ENCODE data around the gene FGGY.
"Not testable (repeated sequence)": the region's sequence is repeated elsewhere in the genome, so short reads cannot be mapped to it uniquely, and the experiment has no call there.

The FGGY gene

DNA sequence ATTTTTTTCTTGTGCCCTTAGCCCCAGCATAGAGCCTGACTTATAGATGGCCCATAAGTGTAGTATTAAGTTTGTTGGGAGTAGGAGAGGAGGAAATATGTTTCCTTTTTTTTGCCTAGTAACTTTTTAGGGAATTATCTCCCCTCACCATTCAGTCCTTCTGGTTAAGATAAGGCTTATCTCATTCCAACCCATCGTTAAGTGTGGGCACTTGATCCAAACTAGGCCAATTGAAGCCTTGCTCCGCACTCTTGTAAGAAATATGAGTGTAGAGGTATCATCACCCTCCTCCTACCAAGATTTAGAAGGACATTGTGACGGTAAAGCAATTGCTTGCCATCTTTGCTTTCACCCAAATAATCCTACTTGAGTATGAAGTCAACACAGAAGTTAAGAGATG is 8.8 kb upstream of the FGGY start:
- no peak for DNase-seq (ENCODE audit: low spot score)

DNA sequence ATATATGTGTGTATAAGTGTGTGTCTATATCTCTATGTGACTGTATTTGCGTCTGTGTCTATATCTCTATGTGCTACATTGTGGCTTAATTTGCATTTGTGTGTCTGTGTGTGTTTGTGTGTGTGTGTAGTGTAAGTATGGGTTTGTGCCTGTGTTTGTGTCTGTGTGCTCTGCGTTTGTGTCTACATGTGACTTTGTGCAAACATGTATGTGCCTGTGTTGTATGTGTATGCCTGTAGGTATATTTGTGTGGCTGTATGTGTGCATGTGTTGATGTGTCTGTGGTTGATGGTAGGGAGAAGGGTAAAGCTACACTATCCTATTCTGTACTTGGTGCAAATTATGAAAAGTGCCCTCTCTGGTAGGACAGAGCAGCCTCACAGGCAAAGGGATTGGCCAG is 7.3 kb upstream of the FGGY start:
- no peak for DNase-seq (ENCODE audit: low spot score)

DNA sequence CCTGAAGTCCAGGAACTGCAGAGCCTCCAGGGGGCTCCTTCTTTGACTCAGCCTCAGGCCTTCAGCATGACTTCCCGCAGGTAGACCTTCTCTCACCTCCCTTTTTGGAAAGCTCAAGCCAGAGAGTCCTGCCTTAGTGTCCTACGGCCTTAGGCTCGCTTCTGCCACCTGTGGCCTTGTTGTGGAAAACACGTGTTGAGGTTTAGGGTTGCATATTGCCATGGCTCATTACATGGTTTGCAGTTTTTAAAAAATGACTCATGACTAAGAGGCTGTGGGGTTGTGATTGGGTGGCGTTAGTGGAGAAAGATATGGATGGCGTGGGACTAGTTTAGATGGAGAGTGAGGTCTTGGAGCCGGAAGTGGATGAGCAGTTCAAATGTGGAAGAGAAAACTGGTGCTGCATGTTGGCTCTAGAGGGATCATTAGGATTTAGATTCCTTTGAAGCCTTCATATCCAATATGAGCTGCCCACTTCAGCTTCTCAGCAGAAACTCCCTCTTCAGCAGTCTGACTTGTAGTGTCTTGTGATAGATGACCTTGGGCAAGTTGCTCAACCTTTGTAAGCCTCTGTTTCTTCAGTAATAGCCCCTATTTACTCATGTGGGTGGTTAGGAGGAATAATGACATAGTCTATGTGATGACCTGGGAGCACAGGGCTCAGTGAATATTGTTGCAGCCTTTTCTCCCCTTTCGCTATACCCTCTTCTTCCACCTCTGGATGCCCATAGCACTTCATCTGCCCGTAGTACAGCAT is 6.5 kb upstream of the FGGY start:
- no peak for DNase-seq (ENCODE audit: low spot score)

DNA sequence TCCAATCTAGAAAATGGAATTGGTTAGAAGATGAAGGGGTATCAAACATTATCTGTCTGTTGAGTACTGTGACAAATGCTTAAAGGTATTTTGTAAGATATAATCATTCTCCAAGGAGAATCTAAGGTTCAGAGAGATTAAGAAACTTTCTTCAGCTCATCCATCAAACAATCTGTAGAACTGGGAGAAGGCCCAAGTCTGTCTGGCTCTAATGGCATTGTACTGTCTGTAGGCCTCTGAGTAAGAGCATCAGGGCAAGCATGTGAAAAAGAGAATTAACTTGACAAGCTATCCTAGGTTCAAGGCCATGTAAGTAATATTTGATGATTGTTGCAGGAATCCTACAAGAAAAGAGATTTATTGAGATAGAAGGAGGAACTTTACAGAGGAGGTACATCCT is 5.3 kb upstream of the FGGY start:
- no peak for DNase-seq (ENCODE audit: low spot score)

DNA sequence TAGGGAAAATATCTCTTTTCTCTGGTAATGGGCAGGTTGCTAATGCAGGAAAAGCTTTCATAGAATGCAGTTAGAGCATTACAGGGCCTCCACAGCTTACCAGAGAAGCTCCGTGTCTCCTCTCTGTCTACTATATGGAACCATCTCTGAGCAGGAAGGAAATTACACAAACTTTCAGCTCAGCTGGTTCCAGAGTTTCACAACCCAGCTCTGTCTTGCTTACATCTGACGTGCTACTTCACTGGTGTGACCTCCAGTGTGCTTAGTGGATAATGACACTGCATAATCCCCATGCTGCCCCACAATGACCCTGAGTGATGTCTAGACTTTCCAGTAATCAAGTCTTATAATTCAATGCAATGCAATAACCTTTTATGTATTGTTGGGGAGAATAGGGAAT is 4.3 kb upstream of the FGGY start:
- DNase-seq (ENCODE audit: low spot score): no peak

DNA sequence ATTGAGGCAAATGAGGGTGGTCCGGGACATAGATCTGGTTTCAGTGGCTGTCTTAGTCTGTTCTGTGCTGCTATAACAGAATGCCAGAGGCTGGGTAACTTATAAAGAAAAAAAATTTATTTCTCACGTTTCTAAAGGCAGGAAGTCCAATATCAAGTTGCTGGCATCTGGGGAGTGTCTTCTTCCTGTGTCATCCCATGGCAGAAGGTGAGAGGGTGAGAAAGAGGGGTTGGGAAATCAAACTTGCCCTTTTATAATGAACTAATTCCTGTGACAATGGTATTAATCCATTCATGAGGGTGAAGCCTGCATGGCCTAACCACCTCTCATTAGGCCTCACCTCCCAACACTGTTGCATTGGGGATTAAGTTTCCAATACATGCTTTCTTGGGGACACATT is 3.7 kb upstream of the FGGY start:
- no peak for DNase-seq (ENCODE audit: low spot score)

DNA sequence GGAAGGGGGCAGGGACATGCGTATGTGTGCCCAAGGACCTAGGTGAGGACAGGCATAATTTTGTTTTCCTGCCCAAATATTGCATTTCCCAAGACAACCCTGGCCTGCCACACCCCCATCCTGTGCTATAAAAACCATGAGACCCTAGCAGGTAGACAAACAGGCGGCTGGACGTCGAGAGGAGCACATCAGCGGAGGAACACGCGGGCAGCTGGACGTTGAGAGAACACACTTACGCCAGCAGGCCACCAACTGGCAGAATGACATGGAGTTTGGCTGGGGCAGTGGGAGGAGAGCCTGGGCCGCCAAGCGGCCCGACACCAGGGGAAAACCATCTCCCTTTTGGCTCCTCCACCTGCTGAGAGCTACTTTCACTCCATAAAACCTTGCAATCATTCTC is 3.0 kb upstream of the FGGY start:
- no peak for DNase-seq (ENCODE audit: low spot score)

DNA sequence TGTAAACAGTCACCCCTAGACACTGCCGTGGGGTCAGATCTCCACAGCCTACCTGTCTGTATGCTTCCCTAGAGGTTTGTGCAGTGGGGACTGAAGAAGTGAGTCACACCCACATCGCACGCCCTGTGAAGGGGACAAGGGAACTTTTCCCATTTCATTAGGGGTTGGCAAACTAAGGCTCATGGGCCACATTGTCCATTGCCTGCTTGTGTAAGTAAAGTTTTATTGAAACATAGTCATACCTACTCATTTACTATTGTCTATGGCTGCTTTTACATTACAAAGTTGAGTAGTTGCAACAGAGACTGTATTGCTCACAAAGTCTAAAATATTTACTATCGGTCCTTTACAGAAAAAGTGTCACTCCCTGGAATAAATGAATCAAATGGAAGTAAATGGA is 2.5 kb upstream of the FGGY start:
- no peak for DNase-seq (ENCODE audit: low spot score)

DNA sequence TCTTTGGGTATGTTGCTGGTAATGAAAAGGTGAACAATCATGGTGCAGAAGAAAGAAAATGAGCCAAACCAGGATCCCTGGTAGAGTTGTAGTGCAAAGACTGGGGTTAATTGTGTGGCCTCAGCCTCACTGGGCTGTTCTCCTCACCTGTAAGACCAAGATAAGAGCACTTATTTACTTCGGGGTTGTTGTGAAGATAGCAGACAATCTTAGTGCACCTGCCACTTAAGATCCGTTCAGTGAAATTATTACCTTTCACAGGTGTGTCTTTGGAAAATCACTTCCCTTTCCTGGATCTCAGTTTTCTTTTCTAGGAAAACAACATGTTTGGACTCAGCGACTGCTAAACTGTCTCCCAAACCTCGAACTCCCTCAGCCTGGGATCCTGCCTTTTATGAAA is 1.3 kb upstream of the FGGY start:
- no peak for DNase-seq (ENCODE audit: low spot score)

DNA sequence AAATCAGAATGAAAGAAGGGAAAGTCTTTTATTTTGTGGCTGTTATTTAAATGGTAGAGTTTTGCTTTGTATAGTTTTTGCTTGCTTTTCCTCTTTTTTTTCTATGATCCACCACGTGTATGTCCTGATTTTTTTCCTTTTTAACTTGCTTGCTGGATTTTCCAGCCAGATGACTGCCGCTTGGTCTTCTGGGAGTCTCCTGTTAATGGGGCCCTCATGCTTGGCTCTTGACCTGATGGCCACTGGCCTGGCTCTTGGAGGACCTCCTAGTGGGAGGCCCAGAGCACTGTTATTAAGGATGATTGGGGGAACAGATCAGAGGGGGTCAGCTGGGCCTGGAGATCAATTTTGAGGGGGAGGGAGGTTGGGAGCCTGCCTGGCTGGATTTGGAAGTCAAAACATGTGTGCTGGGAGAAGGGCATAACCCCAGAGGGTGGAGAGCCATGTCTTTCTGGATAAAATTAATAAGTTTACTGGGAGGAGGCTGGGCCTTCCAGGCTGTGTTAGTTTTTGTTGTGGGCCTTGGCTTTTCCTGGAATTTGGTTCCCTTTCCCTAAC is 1.2 kb downstream of the FGGY start:
- DNase-seq (ENCODE audit: low spot score): no peak

DNA sequence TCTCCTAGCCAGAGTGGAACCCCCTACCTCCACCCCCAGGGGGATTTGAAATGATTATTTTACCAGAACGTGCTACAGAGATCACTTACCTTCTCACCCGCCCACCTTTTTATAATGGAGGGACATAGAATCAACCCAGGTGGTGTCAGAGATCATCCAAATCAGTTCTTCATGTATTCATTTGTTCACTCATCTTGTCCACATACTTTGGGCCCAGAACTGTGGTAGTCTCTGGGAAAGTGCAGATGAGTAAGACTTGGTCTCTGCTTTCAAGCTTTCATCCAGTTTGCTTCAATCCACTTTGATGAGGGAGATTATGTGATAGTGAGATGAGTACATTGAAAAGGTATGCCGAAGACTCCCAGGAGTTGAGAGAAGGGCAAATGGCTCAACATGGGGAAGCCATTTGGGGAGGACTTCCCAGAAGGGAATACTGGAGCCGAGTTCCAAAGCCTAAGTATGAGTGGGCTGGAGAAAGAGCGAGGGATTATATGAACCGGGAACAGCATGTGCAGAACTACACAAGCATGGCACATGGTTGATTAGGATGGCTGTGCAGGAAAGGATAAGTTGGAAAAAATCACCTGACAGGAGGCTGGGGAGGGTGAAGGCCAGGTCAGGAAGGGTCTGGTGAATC is 1.9 kb downstream of the FGGY start:
- DNase-seq (ENCODE audit: low spot score): no peak

DNA sequence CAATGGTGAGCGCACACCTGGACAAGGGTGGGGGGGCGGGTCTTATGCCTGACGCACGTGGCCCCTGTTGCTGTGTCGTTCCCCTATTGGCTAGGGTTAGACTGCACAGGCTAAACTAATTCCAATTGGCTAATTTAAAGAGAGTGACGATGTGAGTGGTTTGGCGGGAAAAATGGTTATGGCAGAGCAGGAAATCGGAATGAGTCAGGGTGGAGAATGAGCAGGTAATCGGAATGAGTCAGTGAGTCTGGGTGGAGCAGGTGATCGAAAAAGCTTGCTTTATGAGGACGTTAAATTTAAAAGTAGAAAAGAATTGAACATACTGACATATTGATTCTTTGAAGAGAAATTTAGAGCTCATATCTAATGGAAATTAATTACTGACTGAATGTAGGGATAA is 2.8 kb downstream of the FGGY start:
- DNase-seq (ENCODE audit: low spot score): not testable (repeated sequence)

DNA sequence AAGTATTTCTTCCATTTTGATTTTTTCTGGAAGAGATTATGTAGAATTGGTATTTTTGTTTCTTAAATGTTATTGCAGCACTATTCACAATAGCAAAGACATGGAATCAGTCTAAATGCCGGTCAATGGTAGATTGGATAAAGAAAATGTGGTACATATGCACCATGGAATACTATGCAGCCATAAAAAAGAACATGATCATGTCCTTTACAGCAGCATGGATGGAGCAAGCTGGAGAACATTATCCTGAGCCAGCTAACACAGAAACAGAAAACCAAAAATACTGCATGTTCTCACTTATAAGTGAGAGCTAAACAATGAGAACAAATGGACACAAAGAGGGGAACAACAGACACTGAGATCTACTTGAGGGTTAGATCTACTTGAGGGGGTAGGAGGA is 5.4 kb downstream of the FGGY start:
- DNase-seq (ENCODE audit: low spot score): no peak

DNA sequence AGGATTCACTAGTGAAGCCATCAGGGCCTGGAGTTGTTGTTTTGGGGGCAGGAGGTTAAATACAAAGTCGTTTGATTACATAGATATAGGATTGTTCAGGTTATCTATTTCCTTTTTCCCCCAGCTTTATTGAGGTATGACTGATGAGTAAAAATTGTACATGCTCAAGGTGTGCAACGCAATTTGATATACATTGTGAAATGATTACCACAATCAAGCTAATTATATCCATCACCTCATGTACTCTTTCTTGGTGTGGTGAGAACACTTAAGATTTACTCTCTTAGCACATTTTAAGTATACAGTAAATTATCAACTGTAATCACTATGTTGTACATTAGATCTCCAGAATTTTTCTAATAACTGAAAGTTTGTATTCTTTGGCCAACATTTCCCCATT is 6.0 kb downstream of the FGGY start:
- DNase-seq (ENCODE audit: low spot score): no peak

DNA sequence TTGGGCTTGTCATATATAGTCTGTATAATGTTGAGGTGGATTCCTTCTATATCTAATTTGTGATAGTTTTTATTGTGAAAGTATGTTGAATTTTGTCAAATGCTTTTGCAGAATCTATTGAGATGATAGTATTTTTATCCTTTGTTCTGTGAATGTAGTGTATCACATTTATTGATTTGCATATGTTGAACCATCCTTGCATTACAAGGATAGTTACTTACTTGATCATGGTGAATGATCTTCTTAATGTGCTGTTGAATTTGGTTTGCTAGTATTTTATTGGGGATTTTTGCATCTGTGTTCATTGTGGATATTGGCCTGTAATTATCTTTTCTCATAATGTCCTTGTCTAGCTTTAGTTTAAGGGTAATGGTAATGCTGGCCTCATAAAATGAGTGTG is 8.3 kb downstream of the FGGY start:
- DNase-seq (ENCODE audit: low spot score): no peak

DNA sequence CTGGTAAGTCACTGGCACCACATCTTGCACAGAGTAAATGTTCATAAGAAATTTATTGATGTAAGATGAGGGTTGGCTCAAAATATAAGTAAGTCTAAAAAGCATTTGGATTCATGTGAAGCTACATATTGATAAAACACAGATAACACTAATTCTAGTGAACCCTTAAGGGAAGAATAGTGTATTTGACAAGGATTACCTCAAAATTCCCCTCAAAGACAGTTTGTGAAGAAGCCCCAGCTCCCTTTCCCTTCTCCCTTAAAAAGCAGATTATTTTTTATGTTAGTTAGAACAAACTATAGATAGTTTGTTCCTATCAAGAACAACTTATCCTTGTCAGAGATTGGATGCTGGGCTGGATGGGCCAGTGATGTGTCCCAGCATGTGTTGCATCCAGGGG is 10.7 kb downstream of the FGGY start:
- DNase-seq (ENCODE audit: low spot score): no peak

DNA sequence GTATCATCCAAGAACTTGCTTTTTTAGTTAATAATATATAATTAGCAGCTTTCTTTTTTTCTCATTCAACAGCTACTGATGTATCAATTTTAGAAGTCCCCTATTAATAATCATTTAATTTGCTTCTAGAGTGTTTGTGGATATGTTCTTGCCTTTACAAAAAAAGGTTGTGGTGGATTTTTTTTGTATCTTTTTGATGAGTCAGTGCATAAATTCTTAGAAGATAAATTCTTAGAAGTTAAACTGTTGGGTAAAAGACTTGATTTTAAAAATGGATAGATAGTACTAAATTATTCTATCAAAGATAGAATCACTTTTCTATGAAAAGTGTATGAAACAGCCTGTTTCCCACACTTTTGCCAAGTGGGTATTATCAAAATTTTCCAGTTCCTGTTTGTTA is 11.9 kb downstream of the FGGY start:
- no peak for DNase-seq (ENCODE audit: low spot score)

DNA sequence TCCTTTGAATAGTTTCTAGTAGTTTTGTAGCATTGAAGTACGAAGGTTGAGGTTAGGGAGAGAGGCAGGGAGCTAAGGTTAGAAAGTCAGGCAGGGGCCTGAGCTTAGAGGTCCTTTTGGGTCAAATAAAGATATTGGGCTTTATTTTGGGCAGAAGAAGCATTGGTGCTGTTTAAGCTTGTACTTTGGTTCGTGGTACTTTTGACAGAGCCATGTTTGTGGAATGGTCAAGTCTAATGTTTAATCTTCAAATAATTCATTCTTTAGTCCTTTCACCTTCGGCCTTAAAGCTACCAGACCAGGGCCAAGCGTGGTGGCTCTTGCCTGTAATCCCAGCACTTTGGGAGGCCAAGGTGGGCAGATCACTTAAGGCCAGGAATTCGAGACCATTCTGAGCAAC is 12.5 kb downstream of the FGGY start:
- no peak for DNase-seq (ENCODE audit: low spot score)

DNA sequence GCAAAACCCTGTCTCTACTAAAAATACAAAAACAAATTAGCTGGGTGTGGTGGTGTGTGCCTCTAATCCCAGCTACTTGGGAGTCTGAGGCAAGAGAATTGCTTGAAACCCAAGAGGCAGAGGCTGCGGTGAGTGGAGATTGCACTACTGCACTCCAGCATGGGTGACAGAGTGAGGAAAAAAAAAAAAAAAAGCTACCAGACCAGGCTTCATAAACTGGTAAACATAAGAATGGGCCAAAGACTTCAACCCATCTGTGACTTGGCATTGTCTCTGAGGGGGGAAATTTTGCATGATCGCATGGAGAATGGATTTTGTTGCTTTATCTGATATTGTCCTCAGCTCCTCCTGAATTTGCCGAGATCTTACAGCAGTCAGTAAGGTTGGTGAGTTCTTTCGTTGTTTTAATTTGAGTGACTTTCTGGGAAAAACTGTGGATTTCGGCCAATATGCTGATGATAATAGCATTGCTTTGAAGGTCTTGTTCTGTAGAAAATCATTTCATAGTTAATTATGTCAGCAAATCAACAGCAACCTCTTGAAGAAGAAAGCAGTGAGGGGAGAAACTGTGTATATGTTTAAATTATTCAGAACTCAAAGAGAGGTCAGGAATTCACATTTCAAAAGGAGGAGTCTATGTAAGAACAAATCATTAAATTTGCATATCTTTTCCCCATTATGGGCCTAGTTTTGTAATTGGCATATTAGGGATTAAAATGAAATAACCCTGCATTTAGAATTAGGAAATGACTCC is 13.1 kb downstream of the FGGY start:
- no peak for DNase-seq (ENCODE audit: low spot score)

DNA sequence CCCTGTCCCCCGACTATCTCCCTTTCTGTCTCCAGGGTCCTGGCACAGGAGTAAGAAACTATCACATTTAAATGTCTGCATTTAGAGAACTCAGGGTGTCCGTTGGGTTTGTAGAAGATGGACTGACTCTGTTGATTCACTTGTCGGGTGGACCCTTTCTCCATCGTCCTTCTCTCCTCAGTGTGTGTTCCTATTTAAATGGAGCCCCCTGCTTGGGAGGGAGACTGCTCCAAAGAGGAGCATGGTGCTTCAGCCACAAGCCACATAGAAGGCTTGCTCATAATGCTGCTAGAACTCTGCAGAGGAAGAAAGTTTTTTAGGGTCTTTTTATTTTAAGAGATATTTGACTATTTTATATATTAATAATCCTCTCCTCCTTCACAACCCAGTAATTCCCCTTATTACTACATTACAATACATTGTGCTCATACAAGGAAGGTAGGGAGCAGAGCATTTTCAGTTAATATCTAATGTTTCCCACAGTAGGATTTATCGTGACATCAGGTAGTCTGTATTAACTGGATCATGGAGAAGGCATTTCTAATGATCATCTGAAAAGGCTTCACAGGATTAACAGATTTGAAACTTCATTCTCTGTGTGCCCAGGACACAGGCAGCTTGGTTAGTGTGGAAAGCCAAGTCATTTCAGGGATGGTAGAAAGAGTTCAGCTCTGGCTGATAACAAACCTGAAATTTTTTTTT is 13.8 kb downstream of the FGGY start:
- no peak for DNase-seq (ENCODE audit: low spot score)

DNA sequence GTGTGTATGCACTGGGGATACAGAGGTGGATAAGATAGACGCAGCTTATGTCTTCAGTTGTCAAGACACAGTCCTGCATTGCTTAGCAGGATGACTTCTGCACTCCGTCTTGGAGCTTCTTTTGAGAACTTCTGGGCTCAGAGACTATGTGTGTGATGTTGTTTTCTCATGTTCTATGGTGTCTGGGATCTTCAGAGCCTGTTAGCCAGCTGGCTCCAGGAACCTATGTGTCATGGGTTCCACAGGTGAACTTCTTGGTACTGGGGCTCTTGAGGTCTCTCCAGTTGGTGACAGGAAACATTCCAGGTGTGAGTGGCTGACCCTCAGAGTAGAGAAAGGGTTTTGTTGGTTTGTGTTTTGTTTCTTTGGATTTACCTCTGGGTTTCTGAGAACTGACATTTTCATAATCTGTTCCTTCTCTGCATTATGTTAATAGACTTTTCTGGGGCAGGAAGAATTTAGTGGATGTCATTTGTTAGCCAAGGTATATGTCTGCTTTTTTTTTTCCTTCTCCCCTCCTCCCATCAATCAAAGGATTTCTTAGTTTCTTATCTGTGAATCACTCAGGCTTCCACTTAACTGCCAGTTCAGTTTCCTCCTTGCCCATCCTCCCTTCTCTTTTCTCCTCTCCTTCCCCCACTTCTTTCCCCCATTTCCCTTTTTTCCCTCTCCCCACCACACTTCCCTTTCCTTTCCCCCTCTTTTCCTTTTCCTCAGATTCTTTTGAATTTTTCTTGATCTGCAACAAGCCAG is 18.1 kb downstream of the FGGY start:
- no peak for DNase-seq (ENCODE audit: low spot score)

Data from hematopoietic multipotent progenitor cell treated with erythropoietin and hydrocortisone succinate and interleukin-3 and kit ligand, for 17 days (in vitro differentiated cells).